B cell (primary cell): Measurements from ENCODE around the gene KIRREL3.

Source experiments
- EZH2 ChIP-seq: IDR thresholded peaks from 2 replicates; pipeline ENCODE4 v1.6.1; 2012; ENCODE audit warnings: borderline replicate concordance, low read depth, mild to moderate bottlenecking, moderate library complexity, low read length; ENCODE audit not compliant: insufficient read depth, poor library complexity, severe bottlenecking
- TF ChIP-seq, protein P1 (sequence below): fragments of 200-600 bp; IDR thresholded peaks from one replicate; pipeline ENCODE4 v1.8.0; 2022; ENCODE audit warnings: antibody characterized with exemption, mild to moderate bottlenecking

- TF ChIP-seq, protein P1, sequence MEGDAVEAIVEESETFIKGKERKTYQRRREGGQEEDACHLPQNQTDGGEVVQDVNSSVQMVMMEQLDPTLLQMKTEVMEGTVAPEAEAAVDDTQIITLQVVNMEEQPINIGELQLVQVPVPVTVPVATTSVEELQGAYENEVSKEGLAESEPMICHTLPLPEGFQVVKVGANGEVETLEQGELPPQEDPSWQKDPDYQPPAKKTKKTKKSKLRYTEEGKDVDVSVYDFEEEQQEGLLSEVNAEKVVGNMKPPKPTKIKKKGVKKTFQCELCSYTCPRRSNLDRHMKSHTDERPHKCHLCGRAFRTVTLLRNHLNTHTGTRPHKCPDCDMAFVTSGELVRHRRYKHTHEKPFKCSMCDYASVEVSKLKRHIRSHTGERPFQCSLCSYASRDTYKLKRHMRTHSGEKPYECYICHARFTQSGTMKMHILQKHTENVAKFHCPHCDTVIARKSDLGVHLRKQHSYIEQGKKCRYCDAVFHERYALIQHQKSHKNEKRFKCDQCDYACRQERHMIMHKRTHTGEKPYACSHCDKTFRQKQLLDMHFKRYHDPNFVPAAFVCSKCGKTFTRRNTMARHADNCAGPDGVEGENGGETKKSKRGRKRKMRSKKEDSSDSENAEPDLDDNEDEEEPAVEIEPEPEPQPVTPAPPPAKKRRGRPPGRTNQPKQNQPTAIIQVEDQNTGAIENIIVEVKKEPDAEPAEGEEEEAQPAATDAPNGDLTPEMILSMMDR = no peak
- no peak for TF ChIP-seq EZH2
These were observed 540.0 kb downstream of the KIRREL3 start for GRCh38 chr11:126460417-126461095.
